ENCODE measurements around the gene MRPS34.

The MRPS34 gene

GRCh38 chr16:1777375-1778199 lies 4.7 kb upstream of the MRPS34 start:
- Histone ChIP-seq H3K9me3 (ENCODE audit: control insufficient read depth, insufficient read depth, low read depth, low read length) (no peaks in the 10 kb centered on the region), H3K36me3 (ENCODE audit: control insufficient read depth in 2 of 2, insufficient read depth in 1 of 2, low read length in 2 of 2) (peaks cover 4 to 68% of the 10 kb centered on the region in 2 experiments; a peak in 2 of 3 replicates), H3K4me3 (ENCODE audit: low read depth, low read length) (no peak overlapping the region), H3K27ac (ENCODE audit: extremely low read depth, low read depth, low read length) (peak overlapping the region; percentile 22; the same call in 1 of the 2 replicates), H3K4me1 (ENCODE audit: control insufficient read depth, insufficient read depth, low read length) (peaks cover 9% of the 10 kb centered on the region)
- POLR2A ChIA-PET: interaction anchor here (0.6 to 1.0 kb wide), 3 partner anchors 11 to 187 kb away, joined by 3 read pairs; partner anchors contain the start of gene RPS2
- TF ChIP-seq BCL11B (tag by site-specific recombination; IDR thresholded peaks at IDR 0.05; ENCODE audit: low read depth): no peak
- no peak for TF ChIP-seq YY1 (tag by site-specific recombination; IDR thresholded peaks at IDR 0.05)
- TF ChIP-seq KLF8 (tag by site-specific recombination; IDR thresholded peaks at IDR 0.05): peak; percentile 14; the same call in 1 of the 2 replicates
- peak; percentile 58; the same call in 1 of the 2 replicates for TF ChIP-seq KLF1 (tag by site-specific recombination; IDR thresholded peaks at IDR 0.05)
- TF ChIP-seq ZEB2 (tag by site-specific recombination; IDR thresholded peaks at IDR 0.05): 0 out of 2 replicates have a peak, but pooled peaks have one; percentile 19
- peak; percentile 24; the same call in 1 of the 2 replicates for TF ChIP-seq ZNF600 (tag by site-specific recombination; IDR thresholded peaks at IDR 0.05)
- CTCF ChIA-PET: no interaction called here

- H3K4me3 ChIP-seq (ENCODE audit: low read depth, low read length): no peak overlapping the region
- H3K36me3 ChIP-seq (ENCODE audit: control insufficient read depth in 2 of 2, insufficient read depth in 1 of 2, low read length in 2 of 2): peaks cover 4 to 74% of the 10 kb centered on the region in 2 experiments; a peak in 2 of 3 replicates
- no peak for TF ChIP-seq ZNF473 (tag by site-specific recombination; IDR thresholded peaks at IDR 0.05)
- TF ChIP-seq, protein P1, sequence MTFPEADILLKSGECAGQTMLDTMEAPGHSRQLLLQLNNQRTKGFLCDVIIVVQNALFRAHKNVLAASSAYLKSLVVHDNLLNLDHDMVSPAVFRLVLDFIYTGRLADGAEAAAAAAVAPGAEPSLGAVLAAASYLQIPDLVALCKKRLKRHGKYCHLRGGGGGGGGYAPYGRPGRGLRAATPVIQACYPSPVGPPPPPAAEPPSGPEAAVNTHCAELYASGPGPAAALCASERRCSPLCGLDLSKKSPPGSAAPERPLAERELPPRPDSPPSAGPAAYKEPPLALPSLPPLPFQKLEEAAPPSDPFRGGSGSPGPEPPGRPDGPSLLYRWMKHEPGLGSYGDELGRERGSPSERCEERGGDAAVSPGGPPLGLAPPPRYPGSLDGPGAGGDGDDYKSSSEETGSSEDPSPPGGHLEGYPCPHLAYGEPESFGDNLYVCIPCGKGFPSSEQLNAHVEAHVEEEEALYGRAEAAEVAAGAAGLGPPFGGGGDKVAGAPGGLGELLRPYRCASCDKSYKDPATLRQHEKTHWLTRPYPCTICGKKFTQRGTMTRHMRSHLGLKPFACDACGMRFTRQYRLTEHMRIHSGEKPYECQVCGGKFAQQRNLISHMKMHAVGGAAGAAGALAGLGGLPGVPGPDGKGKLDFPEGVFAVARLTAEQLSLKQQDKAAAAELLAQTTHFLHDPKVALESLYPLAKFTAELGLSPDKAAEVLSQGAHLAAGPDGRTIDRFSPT (tag by site-specific recombination; IDR thresholded peaks at IDR 0.05): 0 out of 2 replicates have a peak, but pooled peaks have one; percentile 31
- H3K27ac ChIP-seq (ENCODE audit: extremely low read depth, low read depth, low read length): no peak overlapping the region
- no peaks in the 10 kb centered on the region for H3K9me3 ChIP-seq (ENCODE audit: control insufficient read depth, insufficient read depth, low read depth, low read length)
- peaks cover 9% of the 10 kb centered on the region for H3K4me1 ChIP-seq (ENCODE audit: control insufficient read depth, insufficient read depth, low read length)
- ChIA-PET CTCF (no interaction called here), POLR2A (interaction anchor here (1.0 kb wide), 1 partner anchor 14 kb away, joined by 3 read pairs; no protein-coding TSS in a partner anchor)
Observed at GRCh38 chr16:1776991-1777374, 4.0 kb upstream of the MRPS34 start.

GRCh38 chr16:1776672-1776955 lies 3.7 kb upstream of the MRPS34 start:
- Histone ChIP-seq H3K4me1 (ENCODE audit: control insufficient read depth, insufficient read depth, low read length) (peaks cover 9% of the 10 kb centered on the region), H3K27ac (ENCODE audit: extremely low read depth, low read depth, low read length) (no peak overlapping the region), H3K36me3 (ENCODE audit: control insufficient read depth in 2 of 2, insufficient read depth in 1 of 2, low read length in 2 of 2) (peaks cover 4 to 77% of the 10 kb centered on the region in 2 experiments; a peak in 2 of 3 replicates), H3K4me3 (ENCODE audit: low read depth, low read length) (no peak overlapping the region), H3K9me3 (ENCODE audit: control insufficient read depth, insufficient read depth, low read depth, low read length) (no peaks in the 10 kb centered on the region)
- CTCF ChIA-PET: no interaction called here
- POLR2A ChIA-PET: no interaction called here
- TF ChIP-seq ZNF426 (tag by site-specific recombination; IDR thresholded peaks at IDR 0.05) (no peak), ZNF423 (tag by site-specific recombination; IDR thresholded peaks at IDR 0.05) (no peak), ZNF48 (tag by site-specific recombination; IDR thresholded peaks at IDR 0.05) (no peak), GLI4 (tag by site-specific recombination; IDR thresholded peaks at IDR 0.05) (no peak), ZNF747 (tag by site-specific recombination; IDR thresholded peaks at IDR 0.05) (no peak), ZNF433 (tag by site-specific recombination; IDR thresholded peaks at IDR 0.05; ENCODE audit: low read depth) (no peak), ZNF132 (tag by site-specific recombination; IDR thresholded peaks at IDR 0.05; ENCODE audit: borderline replicate concordance) (no peak), PRDM1 (tag by site-specific recombination; IDR thresholded peaks at IDR 0.05) (no peak), REST (tag by site-specific recombination; IDR thresholded peaks at IDR 0.05) (no peak)
